ENCODE data around the gene KCNN3. TPM values are rescaled to one million over a fixed set of nuclear protein-coding genes. Genes with fewer than 3 reads are reported as not detected.

KCNN3 gene
- total RNA-seq, 4 donors from 2014 or later = 0.24 to 2.4 (median 0.95) TPM

DNA sequence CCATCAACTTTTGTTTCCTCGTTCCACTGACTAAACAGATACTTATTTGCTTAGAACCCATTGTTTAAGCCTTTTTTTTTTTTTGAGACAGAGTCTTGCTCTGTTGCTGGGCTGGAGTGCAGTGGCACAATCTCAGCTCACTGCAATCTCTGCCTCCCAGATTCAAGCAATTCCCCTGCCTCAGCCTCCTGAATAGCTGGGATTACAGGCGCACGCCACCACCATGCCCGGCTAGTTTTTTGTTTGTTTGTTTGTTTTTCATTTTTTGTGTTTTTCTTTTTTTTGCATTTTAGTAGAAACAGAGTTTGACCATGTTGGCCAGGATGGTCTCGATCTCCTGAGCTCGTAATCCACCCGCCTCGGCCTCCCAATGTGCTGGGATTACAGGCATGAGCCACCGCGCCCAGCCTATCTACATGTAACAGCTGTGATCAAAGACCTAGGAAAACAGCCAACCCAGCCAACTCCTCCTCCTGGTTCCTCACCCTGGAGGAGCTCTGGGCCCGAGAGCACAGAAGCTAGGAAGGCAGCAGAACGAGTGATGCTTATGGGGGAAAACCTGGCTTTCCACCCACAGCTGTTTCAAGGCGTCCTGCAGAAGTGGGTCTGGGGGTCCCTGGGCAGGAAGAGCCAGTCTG lies 32.9 kb downstream of the KCNN3 start:
- no peak for ATAC-seq (ENCODE audit: low FRiP score)
- no peak for TF ChIP-seq CTCF (IDR thresholded peaks at IDR 0.05)

GRCh38 chr1:154835531-154836324 lies 34.4 kb downstream of the KCNN3 start:
- TF ChIP-seq CTCF (IDR thresholded peaks at IDR 0.05) = no peak
- ATAC-seq (ENCODE audit: low FRiP score) (no peak), DNase-seq (ENCODE audit: low spot score) (no peak)

More for the DNA sequence above, 32.9 kb downstream of the KCNN3 start:
- DNase-seq (ENCODE audit: low spot score) = no peak

GRCh38 chr1:154833841-154834240 lies 36.2 kb downstream of the KCNN3 start:
- ATAC-seq (ENCODE audit: low FRiP score) = no peak
- no peak for TF ChIP-seq CTCF (IDR thresholded peaks at IDR 0.05)
- no peak for DNase-seq (ENCODE audit: low spot score)

DNA sequence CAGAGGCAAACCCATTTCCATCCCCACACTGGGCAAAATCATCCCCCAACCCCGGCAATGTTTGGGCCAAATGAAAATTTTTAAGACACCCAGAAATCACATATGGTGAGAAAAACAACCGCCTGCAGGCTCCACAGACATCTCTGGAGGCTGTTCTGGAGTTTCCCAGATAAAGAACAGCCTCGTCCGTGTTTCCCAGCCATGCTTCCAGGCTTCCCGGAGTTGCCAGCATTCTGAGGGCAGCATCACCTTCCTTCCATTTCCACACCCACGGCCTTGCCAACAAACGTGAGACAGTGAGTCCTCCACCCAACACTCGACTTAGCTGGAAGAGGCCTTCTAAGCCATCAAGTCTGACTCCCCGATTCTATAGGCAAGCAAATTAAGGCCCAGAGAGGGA lies 36.9 kb downstream of the KCNN3 start:
- ATAC-seq (ENCODE audit: low FRiP score) = no peak
- DNase-seq (ENCODE audit: low spot score) = no peak
- no peak for TF ChIP-seq CTCF (IDR thresholded peaks at IDR 0.05)

GRCh38 chr1:154832384-154832783 lies 37.7 kb downstream of the KCNN3 start:
- no peak for TF ChIP-seq CTCF (IDR thresholded peaks at IDR 0.05)
- no peak for ATAC-seq (ENCODE audit: low FRiP score)
- DNase-seq (ENCODE audit: low spot score) = no peak

DNA sequence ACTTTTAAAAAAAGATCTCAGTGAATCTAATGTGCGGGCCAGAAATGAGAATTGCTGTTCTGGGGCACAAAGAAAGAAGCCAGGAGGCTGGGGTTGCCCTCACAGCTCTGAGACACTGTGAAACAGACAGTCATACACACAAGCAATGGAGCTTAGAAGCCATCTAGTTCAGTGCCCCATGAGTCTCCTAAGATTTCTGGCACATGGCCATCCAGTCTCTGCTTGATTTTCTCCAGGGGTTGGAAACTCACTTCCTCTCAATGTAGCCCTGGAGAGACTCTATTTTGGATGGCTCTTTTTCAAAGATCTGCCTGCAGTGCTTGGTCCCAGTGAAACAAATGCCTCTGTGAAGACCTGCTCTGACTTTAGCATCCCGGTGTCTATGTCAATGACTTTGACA lies 38.6 kb downstream of the KCNN3 start:
- ATAC-seq (ENCODE audit: low FRiP score) (no peak), DNase-seq (ENCODE audit: low spot score) (no peak)
- no peak for TF ChIP-seq CTCF (IDR thresholded peaks at IDR 0.05)

GRCh38 chr1:154829062-154829461 lies 41.0 kb downstream of the KCNN3 start:
- TF ChIP-seq CTCF (IDR thresholded peaks at IDR 0.05) = no peak
- DNase-seq (ENCODE audit: low spot score) = no peak
- no peak for ATAC-seq (ENCODE audit: low FRiP score)
